Ammon's horn (tissue), 1 donor: Measurements from ENCODE around the gene ASPSCR1.

Experiments
- DNase-seq: peaks from one replicate; pipeline ENCODE4 v3.0.0-alpha.2; 2016; ENCODE audit warnings: low spot score

The ASPSCR1 gene

GRCh38 chr17:81960130-81960958 lies 17.1 kb upstream of the ASPSCR1 start:
- no peak for DNase-seq

GRCh38 chr17:81961087-81961511 lies 16.3 kb upstream of the ASPSCR1 start, which contains the start of gene NOTUM:
TSS of gene NOTUM (minus strand) at chr17:81961187. CDS start at chr17:81960909, 278 bp downstream.
- DNase-seq, result no peak

- no peak for DNase-seq
Measured at GRCh38 chr17:81961521-81962498, 15.6 kb upstream of the ASPSCR1 start.

GRCh38 chr17:81962499-81963441 lies 14.7 kb upstream of the ASPSCR1 start:
- DNase-seq, result no peak

GRCh38 chr17:81964081-81964849 lies 13.2 kb upstream of the ASPSCR1 start:
- DNase-seq, result no peak

- peak; percentile 48 for DNase-seq
Measured at GRCh38 chr17:81966343-81967243, 10.8 kb upstream of the ASPSCR1 start.

- no peak for DNase-seq
Measured at GRCh38 chr17:81967244-81967532, 10.2 kb upstream of the ASPSCR1 start.

GRCh38 chr17:81967533-81968395 lies 9.7 kb upstream of the ASPSCR1 start:
- DNase-seq, result peak; percentile 94

- DNase-seq, result no peak
Measured at GRCh38 chr17:81968396-81968745, 9.1 kb upstream of the ASPSCR1 start.

GRCh38 chr17:81968850-81969812 lies 8.3 kb upstream of the ASPSCR1 start:
- DNase-seq, result no peak

GRCh38 chr17:81973432-81973831 lies 4.0 kb upstream of the ASPSCR1 start:
- DNase-seq, result no peak

GRCh38 chr17:81976332-81977210 lies 858 bp upstream of the ASPSCR1 start:
- no peak for DNase-seq

- no peak for DNase-seq
Measured at GRCh38 chr17:81978524-81979298, 1.3 kb downstream of the ASPSCR1 start.

GRCh38 chr17:81980122-81980521 lies 2.7 kb downstream of the ASPSCR1 start:
- DNase-seq, result no peak

- no peak for DNase-seq
Measured at GRCh38 chr17:81980707-81981343, 3.4 kb downstream of the ASPSCR1 start.
